ENCODE results near the gene PIH1D2.

DNA sequence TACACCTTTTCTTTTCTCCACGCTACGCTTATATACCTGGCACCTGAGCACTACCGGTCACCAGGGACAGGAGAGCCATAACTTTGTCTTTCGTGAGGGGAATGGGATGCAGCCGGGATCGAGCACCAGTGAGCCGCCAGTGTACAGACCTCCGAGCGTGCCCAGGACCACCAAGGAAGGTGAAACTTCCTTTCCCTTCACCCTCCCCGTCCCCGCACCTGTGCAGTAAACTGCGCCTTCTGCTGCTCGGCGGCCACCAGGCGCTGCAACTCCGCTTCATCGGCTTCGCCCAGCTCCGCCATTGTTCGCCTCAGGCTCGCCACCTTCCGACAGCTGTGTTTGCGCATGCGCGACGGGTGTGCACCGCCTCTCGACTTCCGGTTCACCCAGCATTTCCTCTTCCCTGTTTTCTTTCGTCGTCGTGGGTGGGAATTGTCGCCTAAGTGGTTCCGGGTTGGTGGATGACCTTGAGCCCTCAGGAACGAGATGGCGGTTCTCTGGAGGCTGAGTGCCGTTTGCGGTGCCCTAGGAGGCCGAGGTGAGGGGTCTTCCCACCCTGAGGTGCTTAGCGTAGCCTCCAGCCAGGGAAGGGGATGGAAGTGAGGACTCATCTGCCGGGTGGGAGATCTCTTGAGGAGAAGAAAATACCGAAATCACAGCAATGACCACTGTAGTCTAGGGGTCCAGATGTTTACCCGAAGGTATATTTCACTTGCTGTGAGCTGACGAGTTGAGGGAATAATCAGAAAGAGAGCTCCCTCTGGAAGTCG is 12.8 kb upstream of the PIH1D2 start, which contains the start of the genes SDHD and TIMM8B:
- TF ChIP-seq, protein P1, sequence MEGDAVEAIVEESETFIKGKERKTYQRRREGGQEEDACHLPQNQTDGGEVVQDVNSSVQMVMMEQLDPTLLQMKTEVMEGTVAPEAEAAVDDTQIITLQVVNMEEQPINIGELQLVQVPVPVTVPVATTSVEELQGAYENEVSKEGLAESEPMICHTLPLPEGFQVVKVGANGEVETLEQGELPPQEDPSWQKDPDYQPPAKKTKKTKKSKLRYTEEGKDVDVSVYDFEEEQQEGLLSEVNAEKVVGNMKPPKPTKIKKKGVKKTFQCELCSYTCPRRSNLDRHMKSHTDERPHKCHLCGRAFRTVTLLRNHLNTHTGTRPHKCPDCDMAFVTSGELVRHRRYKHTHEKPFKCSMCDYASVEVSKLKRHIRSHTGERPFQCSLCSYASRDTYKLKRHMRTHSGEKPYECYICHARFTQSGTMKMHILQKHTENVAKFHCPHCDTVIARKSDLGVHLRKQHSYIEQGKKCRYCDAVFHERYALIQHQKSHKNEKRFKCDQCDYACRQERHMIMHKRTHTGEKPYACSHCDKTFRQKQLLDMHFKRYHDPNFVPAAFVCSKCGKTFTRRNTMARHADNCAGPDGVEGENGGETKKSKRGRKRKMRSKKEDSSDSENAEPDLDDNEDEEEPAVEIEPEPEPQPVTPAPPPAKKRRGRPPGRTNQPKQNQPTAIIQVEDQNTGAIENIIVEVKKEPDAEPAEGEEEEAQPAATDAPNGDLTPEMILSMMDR (IDR thresholded peaks at IDR 0.05): peak in 3 of 6 experiments; percentile 26 to 52 (median 48)
- peak in 1 of 2 donors; percentile 65 for TF ChIP-seq POLR2A (IDR thresholded peaks at IDR 0.05)
